HepG2 (cell line): ENCODE data around the gene SCT. TPM values are rescaled to one million over a fixed set of nuclear protein-coding genes. Genes with fewer than 3 reads are reported as not detected.

Experiments
- ATF6 ChIP-seq: sonication (generic); formaldehyde crosslinking; conservative IDR thresholded peaks from 2 replicates; pipeline ENCODE4 v1.4.0; 2020; ENCODE audit warnings: missing genetic modification reagents
- ATF7 ChIP-seq, 2 experiments: fragments of 450-650 bp in 1 of 2; sonication (generic) in 1 of 2; formaldehyde crosslinking in 1 of 2; IDR thresholded peaks; 2 replicates each; pipeline versions ENCODE4 v1.4.0 to v1.6.1; 2016 to 2020; ENCODE audit warnings: antibody characterized with exemption in 1 of 2, mild to moderate bottlenecking in 1 of 2, missing genetic modification reagents in 1 of 2
- CBFB ChIP-seq: sonication (generic); formaldehyde crosslinking; IDR thresholded peaks from 2 replicates; pipeline ENCODE4 v1.4.0; 2020; ENCODE audit warnings: missing genetic modification reagents
- CREB1 ChIP-seq, 2 experiments: fragments of 450-650 bp in 1 of 2; IDR thresholded peaks; 2 replicates each; pipeline ENCODE4 v1.6.1; 2016 to 2017; ENCODE audit warnings: control low read depth in 1 of 2, mild to moderate bottlenecking in 1 of 2, missing compliant biosample characterization in 1 of 2, missing genetic modification characterization in 1 of 2
- HDAC1 ChIP-seq: sonication (generic); formaldehyde crosslinking; IDR thresholded peaks from 2 replicates; pipeline ENCODE4 v1.5.1; 2020; ENCODE audit warnings: mild to moderate bottlenecking, missing genetic modification reagents
- PAWR ChIP-seq: sonication (generic); formaldehyde crosslinking; IDR thresholded peaks from 2 replicates; pipeline ENCODE4 v1.4.0; 2020; ENCODE audit warnings: missing genetic modification reagents, mild to moderate bottlenecking, borderline replicate concordance
- POLR2A ChIP-seq, 2 experiments: IDR thresholded peaks; 2 replicates each; pipeline ENCODE4 v1.6.1; 2011; ENCODE audit warnings: low read depth in 2 of 2, low read length in 2 of 2, mild to moderate bottlenecking in 1 of 2, moderate library complexity in 1 of 2; ENCODE audit not compliant: insufficient read depth in 1 of 2
- RBM22 ChIP-seq: fragments of 200-400 bp; formaldehyde crosslinking; optimal IDR thresholded peaks from 2 replicates; pipeline ENCODE3; 2017; ENCODE audit warnings: mild to moderate bottlenecking, low read length, moderate library complexity
- SATB2 ChIP-seq: sonication (generic); formaldehyde crosslinking; IDR thresholded peaks from 2 replicates; pipeline ENCODE4 v1.5.0; 2020; ENCODE audit warnings: missing genetic modification reagents
- SMC3 ChIP-seq: IDR thresholded peaks from 2 replicates; pipeline ENCODE4 v1.6.1; 2011; ENCODE audit warnings: low read length, improper control_type of control experiment
- TBX2 ChIP-seq: sonication (generic); formaldehyde crosslinking; IDR thresholded peaks from 2 replicates; pipeline ENCODE4 v1.5.0; 2020; ENCODE audit warnings: missing genetic modification reagents, mild to moderate bottlenecking, borderline replicate concordance
- ZBTB38 ChIP-seq: sonication (generic); formaldehyde crosslinking; IDR thresholded peaks from 2 replicates; pipeline ENCODE4 v1.5.1; 2020; ENCODE audit warnings: mild to moderate bottlenecking, missing genetic modification reagents
- ZKSCAN8 ChIP-seq: IDR thresholded peaks from 2 replicates; pipeline ENCODE4 v1.6.1; 2016; ENCODE audit warnings: borderline replicate concordance, missing genetic modification reagents, missing compliant biosample characterization
- ZNF326 ChIP-seq: sonication (generic); formaldehyde crosslinking; IDR thresholded peaks from 2 replicates; pipeline ENCODE4 v1.4.0; 2020; ENCODE audit warnings: missing genetic modification reagents, borderline replicate concordance
- ZNF549 ChIP-seq: sonication (generic); formaldehyde crosslinking; IDR thresholded peaks from 2 replicates; pipeline ENCODE4 v1.5.0; 2020; ENCODE audit warnings: missing genetic modification reagents
- ZNF598 ChIP-seq: sonication (generic); formaldehyde crosslinking; IDR thresholded peaks from 2 replicates; pipeline ENCODE4 v1.5.1; 2020; ENCODE audit warnings: mild to moderate bottlenecking, missing genetic modification reagents, borderline replicate concordance
- ZNF672 ChIP-seq: sonication (generic); formaldehyde crosslinking; IDR thresholded peaks from 2 replicates; pipeline ENCODE4 v1.8.1; 2022; ENCODE audit warnings: missing genetic modification reagents
- ZSCAN5A ChIP-seq: sonication (generic); formaldehyde crosslinking; IDR thresholded peaks from 2 replicates; pipeline ENCODE4 v1.8.0; 2022; ENCODE audit warnings: mild to moderate bottlenecking, missing genetic modification reagents, borderline replicate concordance
- polyA plus RNA-seq, 8 experiments: library from polyadenylated mRNA; depleted of rRNA in 3 of 8; stranded (reverse) in 7 of 8; unstranded in 1 of 8; fragments of >200 nt; fragmentation: Illumina TruSeq in 4 of 8; extraction: Trizol in 4 of 8; gene quantifications; 2 replicates each; pipeline versions ENCODE4 v1.2.1 to v1.2.3, GENCODE V29; 2011 to 2016; ENCODE audit warnings: low read depth in 4 of 8, missing spikeins in 1 of 8, mixed read lengths in 1 of 8; ENCODE audit not compliant: insufficient read depth in 1 of 8
- total RNA-seq, 5 experiments: library from RNA; depleted of rRNA; stranded (reverse); fragments of >200 nt; fragmentation: Illumina TruSeq; extraction: Trizol; gene quantifications; 2 replicates each; pipeline ENCODE4 v1.2.3, GENCODE V29; 2016; ENCODE audit warnings: low read depth in 1 of 5

The SCT gene
- total and polyA plus RNA-seq, 2 of the 13 experiments (the other 11 are each of a cell fraction or from before 2014, with no cell fraction given), result not detected

DNA sequence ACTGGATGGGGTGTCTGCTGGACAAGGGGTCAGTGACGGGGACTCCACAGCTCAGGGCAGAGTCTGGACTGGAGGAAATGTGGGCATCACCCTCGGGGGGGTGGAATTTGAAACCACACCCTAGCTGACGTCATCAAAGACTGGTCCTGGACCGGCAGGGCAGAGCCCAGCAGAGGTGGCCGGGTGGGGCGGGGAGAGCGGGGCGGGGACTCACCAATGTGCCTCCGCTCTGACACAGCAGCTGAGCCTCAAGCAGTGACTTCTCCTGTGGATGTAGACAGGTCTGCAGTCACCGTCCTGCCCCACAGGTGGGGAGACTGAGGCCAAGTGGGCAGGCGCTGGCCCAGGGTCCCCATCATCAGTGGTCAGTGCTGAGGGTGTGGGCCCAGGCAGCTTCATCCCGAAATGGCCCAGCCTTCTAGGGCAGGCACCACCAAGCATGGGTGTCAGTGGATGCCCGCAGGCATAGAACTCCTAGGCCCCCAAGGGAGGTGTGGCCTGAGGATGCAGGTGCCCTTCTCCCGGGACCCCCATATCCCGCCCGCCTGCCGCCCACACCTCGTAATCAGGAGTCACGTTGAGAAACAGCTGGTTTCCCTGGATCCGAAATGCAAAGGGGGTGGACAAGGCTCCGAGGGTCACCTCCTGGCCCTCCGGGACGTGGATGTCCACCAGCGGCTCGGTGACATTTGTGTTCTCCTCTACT is 2.8 kb downstream of the SCT start (continued):
- TF ChIP-seq ATF6 (CRISPR knock-in tag) (no peak), SATB2 (CRISPR knock-in tag) (no peak), ZSCAN5A (CRISPR knock-in tag) (no peak), RBM22 (peak; percentile 68), ZBTB38 (0 out of 2 replicates have a peak, but pooled peaks have one; percentile 8), ZKSCAN8 (CRISPR knock-in tag) (no peak), CBFB (CRISPR knock-in tag) (0 out of 2 replicates have a peak, but pooled peaks have one; percentile 5), ZNF598 (CRISPR knock-in tag) (no peak), ZNF672 (CRISPR knock-in tag) (no peak), ZNF326 (CRISPR knock-in tag) (no peak), PAWR (no peak), TBX2 (CRISPR knock-in tag) (no peak), CREB1 (IDR thresholded peaks at IDR 0.05) (peak; percentile 92), CREB1 (CRISPR knock-in tag; IDR thresholded peaks at IDR 0.05) (no peak), SMC3 (no peak), POLR2A (IDR thresholded peaks at IDR 0.05; ENCODE audit: insufficient read depth in 1 of 2, low read depth in 2 of 2, low read length in 2 of 2) (peak in 1 of 2 experiments; percentile 11; a peak in 1 of 4 replicates), ZNF549 (no peak), ATF7 (IDR thresholded peaks at IDR 0.05) (peak; percentile 83), ATF7 (CRISPR knock-in tag; IDR thresholded peaks at IDR 0.05) (no peak), HDAC1 (0 out of 2 replicates have a peak, but pooled peaks have one; percentile 0)
